NCI-H2081 (cell line): ENCODE measurements around the gene TLL1.

Experiments
- DNase-seq, 2 experiments: peaks; one replicate each; lab custom pipeline; 2025; lab: John Stamatoyannopoulos, UW

Gene TLL1

GRCh38 chr4:165894159-165894558 is 21.1 kb downstream of the TLL1 start:
- DNase-seq: no peak

GRCh38 chr4:165905405-165906027 is 32.5 kb downstream of the TLL1 start:
- DNase-seq: no peak

GRCh38 chr4:165906272-165906671 is 33.2 kb downstream of the TLL1 start:
- DNase-seq: no peak

- DNase-seq: no peak
These were observed 36.9 kb downstream of the TLL1 start for GRCh38 chr4:165909947-165910346.

- peak in 1 of 2 experiments; percentile 46 for DNase-seq
These were observed 42.2 kb downstream of the TLL1 start for GRCh38 chr4:165915215-165915614.

GRCh38 chr4:165921546-165921945 is 48.5 kb downstream of the TLL1 start:
- DNase-seq: no peak

- DNase-seq: no peak
These were observed 49.7 kb downstream of the TLL1 start for GRCh38 chr4:165922747-165923146.

GRCh38 chr4:165926307-165926706 is 53.3 kb downstream of the TLL1 start:
- no peak for DNase-seq

- no peak for DNase-seq
These were observed 54.3 kb downstream of the TLL1 start for GRCh38 chr4:165927366-165927765.

- DNase-seq: no peak
These were observed 54.8 kb downstream of the TLL1 start for GRCh38 chr4:165927815-165928214.

- no peak for DNase-seq
These were observed 55.6 kb downstream of the TLL1 start for GRCh38 chr4:165928601-165929000.

GRCh38 chr4:165929662-165930061 is 56.6 kb downstream of the TLL1 start:
- no peak for DNase-seq

GRCh38 chr4:165931741-165932140 is 58.7 kb downstream of the TLL1 start:
- no peak for DNase-seq

GRCh38 chr4:165944900-165945299 is 71.9 kb downstream of the TLL1 start:
- DNase-seq: no peak

GRCh38 chr4:165945991-165946390 is 73.0 kb downstream of the TLL1 start:
- no peak for DNase-seq

- no peak for DNase-seq
These were observed 74.0 kb downstream of the TLL1 start for GRCh38 chr4:165947019-165947418.

- peak in 1 of 2 experiments; percentile 12 for DNase-seq
These were observed 80.1 kb downstream of the TLL1 start for GRCh38 chr4:165953181-165953580.

- DNase-seq: no peak
These were observed 90.6 kb downstream of the TLL1 start for GRCh38 chr4:165963621-165964020.

- DNase-seq: no peak
These were observed 91.6 kb downstream of the TLL1 start for GRCh38 chr4:165964591-165964990.

- no peak for DNase-seq
These were observed 92.5 kb downstream of the TLL1 start for GRCh38 chr4:165965503-165965902.

- no peak for DNase-seq
These were observed 93.8 kb downstream of the TLL1 start for GRCh38 chr4:165966833-165967232.

- DNase-seq: no peak
These were observed 94.4 kb downstream of the TLL1 start for GRCh38 chr4:165967486-165967885.

- no peak for DNase-seq
These were observed 97.8 kb downstream of the TLL1 start for GRCh38 chr4:165970703-165971420.

- DNase-seq: no peak
These were observed 98.4 kb downstream of the TLL1 start for GRCh38 chr4:165971446-165971845.
